ENCODE results near the gene TUSC2.
A peak's percentile ranks its signal among the peaks of the same experiment; 100 is the strongest.
"Not testable (repeated sequence)": the region's sequence is repeated elsewhere in the genome, so short reads cannot be mapped to it uniquely, and the experiment has no call there.

TUSC2 gene

DNA sequence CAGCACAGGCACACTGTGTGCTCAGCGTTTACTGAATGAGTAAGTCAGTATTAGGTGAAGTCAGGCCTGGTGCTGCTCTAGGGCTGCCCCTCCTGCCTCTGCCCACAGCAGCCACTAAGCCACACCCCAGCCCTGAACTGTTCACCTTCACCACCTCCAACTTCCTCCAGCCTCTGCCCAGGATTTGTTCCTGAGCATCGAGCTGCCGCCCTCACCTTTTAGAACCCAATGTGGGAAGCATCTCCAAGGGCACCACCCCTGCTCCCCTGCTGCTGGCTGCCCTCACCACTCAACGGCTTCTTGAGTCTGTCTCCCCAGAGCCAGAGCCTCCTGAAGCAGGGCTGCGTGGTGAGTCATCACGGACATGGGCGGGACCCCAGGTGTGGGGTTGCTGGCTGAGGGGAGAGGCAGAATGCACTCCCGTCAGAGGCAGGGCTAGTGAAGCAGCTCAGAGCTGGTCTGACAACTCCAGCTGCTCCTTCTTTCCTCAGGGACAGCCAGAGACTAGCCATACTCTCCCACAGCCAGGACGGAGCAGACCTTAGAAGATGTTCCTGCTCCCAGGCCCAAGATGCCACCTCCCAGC lies 11.3 kb downstream of the TUSC2 start:
- peak; percentile 20 for DNase-seq

DNA sequence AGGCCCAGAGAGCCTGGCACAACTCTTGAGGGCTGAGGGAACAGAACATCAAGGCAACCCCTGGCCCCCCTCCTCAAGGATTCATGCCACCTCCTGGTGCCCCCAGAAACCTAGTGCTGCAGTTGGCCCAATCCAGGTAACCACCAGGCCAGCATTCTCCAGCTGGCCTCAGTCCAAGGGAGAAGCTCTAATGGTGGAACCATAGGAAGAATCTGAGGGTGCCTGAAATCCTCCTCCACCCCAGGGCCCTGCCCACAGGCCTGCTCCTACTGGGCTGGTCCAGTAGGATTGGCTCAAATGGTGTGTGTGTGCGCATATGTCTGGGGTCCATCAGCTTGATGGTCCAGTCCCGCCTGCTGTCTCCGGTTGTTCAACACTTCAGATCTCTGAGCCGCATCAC lies 13.2 kb downstream of the TUSC2 start:
- no peak for DNase-seq

DNA sequence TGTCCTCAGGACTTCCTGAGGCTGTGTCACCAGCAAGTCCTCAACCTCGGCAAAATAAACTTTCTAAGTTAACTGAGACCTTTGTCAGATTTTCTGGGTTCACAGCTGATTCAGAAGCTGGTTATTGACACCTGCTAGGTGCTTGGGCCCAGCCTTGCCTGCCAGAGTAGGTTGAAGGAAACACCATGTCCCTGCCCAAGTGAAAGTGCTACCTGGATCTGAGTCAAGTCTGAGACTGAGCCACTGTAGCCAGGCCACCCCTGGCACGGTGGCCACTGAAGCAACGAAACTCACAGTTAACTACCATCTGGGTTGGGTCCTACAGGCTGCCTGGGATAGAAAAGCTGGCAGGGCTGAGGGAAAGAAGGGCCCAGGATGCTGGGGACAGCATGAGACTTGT lies 13.7 kb downstream of the TUSC2 start:
- DNase-seq, result no peak

DNA sequence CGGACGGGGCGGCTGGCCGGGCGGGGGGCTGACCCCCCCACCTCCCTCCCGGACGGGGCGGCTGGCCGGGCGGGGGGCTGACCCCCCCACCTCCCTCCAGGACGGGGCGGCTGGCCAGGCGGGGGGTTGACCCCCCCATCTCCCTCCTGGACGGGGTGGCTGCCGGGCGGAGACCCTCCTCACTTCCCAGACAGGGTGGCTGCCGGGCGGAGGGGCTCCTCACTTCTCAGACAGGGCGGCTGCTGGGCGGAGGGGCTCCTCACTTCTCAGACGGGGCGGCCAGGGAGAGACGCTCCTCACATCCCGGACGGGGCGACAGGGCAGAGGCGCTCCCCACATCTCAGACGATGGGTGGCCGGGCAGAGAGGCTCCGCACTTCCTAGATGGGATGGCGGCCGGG lies 16.0 kb downstream of the TUSC2 start:
- not testable (repeated sequence) for DNase-seq

DNA sequence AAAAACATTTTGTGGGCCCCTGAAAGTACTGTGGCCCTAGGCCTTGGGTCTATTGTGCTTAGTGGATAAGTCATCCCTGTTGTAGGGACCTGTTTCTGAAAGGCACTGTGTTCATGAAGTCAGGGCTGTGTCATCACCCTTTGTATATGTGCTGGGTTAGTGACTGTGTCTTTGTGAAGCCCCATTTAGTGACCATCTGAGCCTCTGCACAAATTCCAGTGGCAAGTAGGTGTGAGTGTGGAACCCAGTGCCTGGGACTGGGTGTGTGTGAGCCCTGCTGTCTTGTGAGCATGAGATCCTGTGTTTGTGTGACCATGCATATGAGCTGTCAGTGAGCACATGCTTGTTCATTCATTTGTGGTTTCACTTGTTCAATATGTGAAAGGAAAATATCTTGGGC lies 23.4 kb downstream of the TUSC2 start:
- DNase-seq, result no peak

DNA sequence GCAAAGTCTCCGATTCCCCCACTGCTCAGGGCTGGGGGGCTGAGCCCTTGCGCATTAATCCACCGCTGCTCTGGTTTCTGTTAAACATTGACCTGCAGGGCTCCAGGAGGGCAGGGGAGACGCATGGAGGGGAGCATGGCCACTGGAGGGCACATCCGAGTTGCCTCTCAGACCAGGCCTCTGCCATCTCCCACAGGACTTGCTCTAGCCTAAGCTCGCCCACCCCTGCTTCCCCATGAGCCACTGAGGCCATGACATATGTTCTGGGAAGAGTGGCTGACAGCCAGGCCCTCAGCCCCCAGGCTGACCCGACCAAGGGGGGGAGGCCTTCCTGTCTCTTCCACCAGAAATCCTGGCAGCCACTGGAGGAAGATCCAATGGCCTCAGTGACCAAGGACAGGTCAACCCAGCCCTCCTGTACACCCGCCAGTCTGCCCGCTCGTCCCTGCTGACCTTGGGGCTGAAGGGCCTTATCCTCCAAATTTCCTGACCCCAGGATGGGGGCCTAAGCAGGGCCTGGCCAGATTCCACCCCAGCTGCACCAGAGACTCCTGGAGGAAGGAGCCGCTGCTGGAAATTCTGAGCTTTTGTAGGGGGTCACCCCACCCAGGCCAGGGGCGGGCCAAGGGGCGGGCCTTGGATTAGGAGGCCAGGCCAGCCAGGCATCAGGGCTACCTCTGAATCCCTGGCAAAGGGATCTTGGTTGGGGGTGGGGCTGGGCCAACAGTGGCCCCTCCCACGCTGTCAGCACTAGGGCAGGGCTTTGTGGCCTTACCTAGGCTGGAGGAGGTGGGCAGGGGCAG lies 24.8 kb downstream of the TUSC2 start, which contains the start of gene HYAL1:
Gene HYAL1 (minus strand): TSS at position 562 of the 803 bp plus-strand sequence. CDS start 618 bp downstream, outside the sequence.
- peak; percentile 71 for DNase-seq

DNA sequence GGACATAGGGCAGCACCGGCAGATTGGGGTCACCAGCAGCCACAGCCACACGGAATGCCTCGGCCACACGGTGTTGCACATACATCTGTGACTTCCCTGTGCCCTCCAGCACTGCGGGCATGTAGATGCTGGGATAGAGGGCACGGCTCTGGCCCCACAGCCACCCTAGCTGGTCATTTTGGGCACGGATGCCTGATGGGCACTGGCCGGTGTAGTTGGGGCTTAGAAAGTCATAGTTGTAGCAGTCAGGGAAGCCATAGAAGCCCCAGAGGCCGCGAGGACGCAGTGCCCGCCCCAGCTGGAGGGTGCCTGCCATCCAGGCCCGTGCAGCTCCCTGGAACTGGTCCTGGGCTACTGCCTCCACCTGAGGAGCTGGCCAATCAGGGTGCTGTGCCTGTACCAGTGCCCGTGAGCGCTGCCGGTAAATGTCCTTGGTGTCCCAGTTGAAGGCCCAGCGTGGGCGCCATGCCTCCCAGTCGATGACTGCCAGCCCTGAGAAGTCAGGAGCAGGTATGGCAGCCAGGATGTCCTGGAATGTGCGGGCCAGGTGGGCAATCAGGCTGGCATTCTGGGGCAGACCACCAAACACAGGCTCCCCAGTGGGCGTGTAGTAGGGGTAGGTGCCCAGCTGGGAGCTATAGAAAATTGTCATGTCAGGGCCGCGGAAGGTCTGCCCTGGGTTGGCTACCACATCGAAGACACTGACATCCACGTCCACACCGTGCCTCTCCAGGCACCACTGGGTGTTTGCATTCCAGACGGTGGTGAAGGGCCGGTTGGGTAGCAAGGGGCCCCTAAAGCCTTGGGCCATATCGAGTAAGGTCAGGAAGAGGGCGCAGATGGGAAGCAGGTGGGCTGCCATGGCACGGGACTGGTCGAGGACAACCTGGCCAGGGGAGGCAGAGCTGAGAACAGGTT lies 25.7 kb downstream of the TUSC2 start:
- DNase-seq, result peak; percentile 28

DNA sequence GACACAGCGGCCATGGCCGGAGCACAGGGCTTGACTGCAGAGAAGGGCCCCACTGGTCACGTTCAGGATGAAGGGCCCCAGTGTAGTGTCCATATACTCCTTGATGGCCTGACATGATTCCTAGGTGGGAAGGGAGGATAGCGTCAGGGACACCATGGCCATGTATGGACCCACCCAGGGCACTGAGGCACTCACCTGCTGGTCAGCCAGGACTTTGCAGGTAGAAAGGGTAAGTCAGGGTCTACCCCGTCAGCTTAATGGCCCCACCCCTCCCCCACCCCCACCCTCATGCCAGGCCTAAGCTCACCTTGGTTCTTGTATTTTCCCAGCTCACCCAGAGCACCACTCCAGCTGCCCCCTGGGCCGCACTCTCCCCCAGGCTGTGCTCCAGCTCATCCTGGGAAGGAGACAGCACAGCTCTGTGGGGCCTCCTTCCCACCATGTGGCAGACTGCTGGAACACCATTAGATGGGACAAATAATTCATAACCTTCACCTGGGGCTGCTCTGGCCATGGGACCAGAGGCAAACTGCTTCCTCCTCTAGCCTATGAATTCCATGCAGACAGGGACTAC lies 27.3 kb downstream of the TUSC2 start:
- DNase-seq, result peak; percentile 33

DNA sequence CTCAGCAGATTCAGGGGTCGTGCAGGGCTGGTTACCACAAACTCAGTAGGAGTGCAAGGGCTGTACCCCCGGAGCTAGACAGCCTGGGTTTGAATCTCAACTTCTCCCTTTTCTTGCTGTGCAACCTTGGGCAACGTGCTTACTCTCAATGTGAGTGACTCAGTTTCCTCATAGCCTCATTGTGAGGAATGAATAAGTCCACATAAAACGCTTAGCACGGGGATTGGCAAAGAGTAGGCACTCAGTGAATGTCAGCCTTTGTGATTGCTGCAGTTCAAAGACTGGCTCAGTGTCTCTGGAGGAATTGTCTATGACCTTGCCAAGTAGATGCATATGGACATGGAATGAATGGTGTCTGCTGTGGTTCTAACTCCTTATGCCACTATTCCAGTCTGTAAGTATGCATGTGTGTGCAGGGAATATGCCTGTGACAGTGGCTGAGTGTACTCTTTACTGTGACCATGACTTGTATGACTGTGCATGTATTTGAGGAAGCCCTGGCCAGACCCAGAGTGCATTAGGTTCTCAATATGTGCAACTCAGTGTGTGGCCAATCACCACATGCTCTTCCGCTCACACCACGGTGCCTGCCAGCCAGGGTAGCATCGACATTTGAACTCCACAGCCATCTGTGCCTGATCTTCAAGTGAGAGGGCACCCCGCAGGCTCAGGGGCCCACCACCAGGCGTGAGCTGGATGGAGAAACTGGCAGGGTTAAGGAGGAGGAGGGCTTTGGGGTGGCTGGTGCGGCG lies 27.9 kb downstream of the TUSC2 start:
- DNase-seq, result peak; percentile 63

DNA sequence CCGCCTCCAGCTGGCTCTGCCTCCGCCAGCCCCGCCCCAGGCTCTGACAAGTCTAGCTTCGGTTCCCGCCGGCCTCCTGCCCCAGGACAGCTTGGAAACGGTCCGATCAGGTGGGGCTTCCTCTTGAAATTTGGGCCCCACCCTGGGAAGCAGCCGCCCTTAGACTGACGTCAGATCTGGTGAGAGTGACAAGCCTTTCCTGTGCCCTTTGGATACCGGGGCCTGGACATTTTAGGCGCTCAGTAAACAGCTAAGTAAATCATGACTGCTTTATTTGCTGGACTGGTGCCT lies 28.4 kb downstream of the TUSC2 start:
- DNase-seq, result no peak

DNA sequence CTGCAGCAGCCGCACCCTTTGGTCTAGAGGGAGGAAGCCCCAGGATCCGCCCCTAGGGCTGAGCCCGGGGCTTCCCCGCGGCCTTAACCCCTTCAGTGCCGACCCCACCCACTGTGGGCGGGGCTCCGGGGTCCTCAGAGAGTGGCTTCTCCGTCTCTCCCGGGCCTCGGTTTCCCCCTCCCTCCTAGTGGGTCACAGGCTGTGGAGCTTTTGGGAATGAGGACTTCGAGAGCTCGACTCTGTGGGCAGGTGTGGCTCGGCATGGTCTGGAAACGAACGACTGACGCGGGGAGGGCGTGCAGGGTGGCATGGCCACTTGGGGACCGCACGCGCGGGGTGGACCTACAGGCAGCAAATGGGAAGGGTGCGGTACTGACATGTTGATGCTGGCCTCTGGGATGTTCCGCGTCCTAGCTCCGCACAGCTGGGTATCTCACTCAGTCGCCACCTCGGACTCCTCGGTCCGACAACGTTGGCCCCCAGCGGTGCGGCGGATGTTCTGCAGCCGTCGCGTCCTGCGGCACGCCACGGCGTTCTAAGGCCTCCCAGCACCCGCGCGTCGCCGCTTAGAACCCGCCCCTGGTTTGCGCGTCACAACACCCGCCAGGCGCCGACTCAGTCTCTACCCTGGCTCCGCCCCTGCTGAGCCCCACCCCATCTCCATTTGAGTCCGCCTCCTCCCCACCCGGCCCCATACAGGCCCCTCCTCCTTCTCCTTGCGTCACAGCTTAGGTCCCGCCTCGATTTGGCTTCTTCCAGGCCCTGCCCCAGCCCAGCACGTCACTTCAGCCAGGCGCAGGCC lies 29.0 kb downstream of the TUSC2 start, which contains the start of the genes HYAL3 and NAA80:
Gene HYAL3 (minus strand): TSS at position 570 of the 802 bp plus-strand sequence. CDS start 3,803 bp downstream, outside the sequence.
Gene NAA80 (minus strand): TSS at position 570 of the 802 bp plus-strand sequence. CDS start 1,942 bp downstream, outside the sequence.
- DNase-seq, result peak; percentile 100

DNA sequence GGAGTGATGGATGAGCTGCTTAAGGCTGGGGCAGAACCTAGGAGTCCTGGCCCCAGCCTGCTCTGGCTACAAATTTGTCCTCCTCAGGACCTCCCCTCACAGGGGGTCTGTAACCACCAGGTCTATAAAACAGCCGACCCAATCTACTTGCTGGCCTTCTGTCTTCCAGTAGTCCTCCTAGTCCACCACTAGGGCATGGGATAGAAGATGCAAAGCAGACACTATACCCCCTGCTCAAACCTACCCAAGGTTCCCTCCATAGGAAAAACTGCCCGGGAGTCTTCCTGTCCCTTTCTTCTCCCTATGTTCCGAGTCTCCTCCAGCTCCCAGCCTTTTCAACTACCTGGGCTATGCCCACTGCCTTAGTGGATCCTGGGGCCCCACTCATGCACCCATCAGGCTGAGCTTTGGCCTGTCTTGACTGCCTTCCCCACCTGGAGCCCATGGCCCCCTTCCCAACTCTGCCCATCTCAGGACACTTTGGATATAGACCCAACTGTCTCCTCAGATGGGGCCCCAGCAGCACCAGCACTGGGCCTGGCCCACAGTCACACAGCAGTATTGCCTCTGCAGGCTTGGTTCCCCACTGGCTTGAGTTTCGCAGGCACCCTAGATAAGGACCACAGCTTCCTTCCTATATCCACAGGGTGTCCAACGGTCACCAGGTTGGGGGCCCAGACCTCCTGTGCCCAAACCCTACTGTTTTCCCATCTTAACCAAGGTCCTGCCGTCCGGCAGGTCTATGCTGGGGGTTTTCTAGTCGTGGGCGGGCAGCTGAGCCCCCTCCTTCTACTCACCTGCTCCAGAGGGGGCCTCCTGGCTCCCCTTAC lies 29.9 kb downstream of the TUSC2 start:
- DNase-seq, result peak; percentile 46

DNA sequence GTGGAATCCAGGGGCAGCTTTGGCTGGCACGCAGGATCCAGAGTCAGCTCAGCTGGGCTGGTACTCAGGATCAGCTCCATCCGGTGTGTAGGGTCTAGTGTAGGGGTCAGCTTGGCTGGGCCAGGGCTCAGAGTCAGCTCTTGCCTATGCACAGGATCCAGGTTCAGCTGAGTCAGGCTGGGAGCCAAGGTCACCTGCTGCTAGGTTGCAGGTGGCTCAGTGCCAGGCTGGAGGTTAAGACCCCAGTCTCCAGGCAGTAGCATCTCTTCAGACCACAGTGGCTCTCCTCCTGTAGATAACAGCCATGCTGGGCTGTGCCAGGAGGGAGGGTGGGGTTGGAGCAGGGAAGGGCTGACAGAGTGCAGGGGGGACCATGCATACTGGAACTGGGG lies 30.6 kb downstream of the TUSC2 start:
- peak; percentile 50 for DNase-seq

DNA sequence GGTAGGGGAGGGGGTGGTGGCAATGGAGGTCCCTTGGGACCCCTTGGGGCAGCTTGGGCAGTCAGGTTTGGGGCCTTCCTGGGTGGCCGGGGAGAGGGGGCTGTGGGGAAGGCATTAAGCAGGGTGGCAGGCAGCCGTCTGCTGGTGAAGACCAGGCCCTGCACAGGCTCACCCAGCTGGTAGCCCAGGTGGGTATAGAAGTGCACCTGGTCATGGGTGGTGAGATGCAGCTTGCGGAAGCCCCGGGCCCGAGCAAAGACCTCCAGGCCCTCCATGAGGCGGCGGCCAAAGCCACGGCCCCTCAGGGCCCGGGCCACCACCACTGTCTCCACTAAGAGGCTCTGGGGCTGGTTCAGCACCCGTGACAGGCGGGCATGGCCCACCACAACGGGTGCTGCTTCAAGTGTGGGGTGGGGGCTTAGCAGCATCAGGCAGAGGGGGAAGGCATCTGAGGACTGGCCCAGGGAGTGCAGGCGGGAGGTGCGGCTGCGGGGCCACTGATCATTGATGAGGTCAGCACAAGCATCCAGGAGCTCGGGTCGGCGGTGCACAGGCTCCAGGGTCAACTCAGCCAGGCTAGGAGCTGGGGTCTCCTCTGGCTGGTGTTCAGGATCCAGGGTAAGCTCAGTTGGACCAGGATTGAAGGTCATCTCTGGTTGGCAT lies 31.2 kb downstream of the TUSC2 start:
- peak; percentile 33 for DNase-seq

DNA sequence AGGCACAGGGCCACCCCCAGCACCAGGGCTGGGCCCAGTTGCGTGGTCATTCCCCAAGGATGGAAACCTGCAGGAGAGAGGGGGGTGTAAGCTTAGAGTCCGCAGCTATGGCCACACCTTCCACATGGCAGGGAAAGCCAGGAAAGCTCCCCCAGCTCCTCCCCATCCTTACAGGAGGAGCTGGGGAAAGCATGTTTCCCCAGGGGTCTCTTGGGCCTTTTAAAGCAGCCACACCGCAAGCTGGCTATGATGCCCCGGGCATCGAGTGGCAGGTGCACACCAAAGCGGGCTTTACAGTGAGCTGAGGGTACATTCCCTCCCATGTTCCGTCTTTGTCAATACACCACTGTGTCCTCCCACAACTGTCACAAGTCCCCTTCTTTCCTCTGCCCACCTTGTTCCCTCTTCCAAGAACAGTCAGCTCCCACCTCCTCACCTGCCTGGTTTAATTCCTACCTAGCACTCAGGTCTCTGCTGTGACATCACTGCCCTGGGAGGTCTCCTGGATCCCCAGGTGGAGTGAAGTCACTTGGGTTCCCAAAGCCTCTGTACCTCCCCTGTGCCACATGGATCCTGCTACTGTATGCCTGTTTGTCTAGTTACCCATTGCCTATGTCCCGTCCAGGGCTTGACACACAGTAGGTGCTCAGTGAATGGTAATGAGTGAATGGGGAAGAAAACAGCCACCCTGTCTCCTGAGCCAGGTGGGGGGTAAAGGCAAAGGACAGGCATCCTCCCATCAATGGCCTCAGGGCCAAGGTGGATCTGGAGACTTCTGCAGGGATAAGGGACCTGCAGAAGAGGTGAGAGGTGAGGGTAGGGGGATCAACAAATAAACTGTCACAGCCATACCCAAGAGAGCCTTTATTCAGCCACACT lies 32.2 kb downstream of the TUSC2 start:
- peak; percentile 17 for DNase-seq

DNA sequence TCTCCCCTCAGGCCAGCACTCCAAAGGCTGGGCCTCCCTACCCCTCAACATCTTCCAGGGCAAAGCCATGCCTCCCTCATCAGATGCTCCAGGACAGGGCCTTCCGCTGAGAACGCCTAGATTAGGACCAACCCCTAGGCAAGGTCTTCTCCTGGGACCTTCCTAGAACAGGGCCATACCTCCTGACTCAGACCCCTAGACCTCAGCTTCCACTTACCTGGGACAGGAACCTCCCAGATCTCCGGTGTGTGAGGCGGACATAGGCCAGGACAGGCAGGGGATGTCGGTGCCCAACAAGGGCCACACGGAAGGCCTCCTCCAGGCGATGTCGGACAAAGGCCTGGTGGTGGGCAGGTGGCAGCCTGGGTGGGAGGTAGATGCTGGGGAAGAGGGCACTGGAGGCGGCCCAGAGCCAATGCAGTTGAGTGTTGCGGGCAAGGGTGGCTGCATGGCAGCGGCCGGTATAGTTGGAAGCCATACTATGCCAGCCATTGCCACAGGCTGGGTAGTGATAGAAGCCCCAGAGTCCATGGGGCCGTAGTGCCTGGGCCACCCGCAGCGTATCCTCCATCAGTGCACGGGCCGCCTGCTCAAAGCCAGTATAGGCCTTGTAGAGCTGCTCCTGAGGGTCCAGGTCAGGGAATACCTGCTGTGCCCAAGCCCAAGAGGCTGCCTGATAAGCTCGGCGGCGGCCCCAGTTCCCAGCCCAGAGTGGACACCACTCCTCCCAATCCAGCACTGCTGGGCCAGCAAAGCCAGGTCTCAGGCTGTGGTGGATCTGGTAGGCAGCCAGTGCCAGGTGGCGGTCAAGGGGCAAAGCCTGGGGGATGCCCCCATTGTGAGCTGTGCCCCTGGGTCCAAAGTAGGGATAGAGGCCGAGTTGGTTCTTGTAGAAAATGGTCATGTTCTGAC lies 33.3 kb downstream of the TUSC2 start:
- DNase-seq, result peak; percentile 27

DNA sequence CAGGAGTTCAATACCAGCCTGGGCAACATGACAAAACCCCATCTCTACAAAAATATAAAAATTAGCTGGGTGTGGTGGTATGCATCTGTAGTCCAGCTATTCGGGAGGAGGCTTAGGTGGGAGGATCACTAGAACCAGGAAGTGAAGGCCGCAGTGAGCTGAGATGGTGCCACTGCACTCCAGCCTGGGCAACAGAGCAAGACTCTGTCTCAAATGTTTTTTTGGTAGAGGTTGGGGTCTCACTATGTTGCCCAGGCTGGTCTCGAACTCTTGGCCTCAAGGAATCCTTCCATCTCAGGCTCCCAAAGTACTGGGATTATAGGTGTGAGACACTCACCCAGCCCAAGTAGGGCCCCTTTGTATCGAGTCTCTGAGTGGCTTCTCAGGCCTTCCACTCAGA lies 33.9 kb downstream of the TUSC2 start:
- no peak for DNase-seq

Measured in femur (tissue), 1 donor.